ENCODE results near the gene BHLHE23. TPM values are rescaled to one million over a fixed set of nuclear protein-coding genes. Genes with fewer than 3 reads are reported as not detected.

Gene BHLHE23
- total and polyA plus RNA-seq, 5 donors from 2014 or later = not detected

DNA sequence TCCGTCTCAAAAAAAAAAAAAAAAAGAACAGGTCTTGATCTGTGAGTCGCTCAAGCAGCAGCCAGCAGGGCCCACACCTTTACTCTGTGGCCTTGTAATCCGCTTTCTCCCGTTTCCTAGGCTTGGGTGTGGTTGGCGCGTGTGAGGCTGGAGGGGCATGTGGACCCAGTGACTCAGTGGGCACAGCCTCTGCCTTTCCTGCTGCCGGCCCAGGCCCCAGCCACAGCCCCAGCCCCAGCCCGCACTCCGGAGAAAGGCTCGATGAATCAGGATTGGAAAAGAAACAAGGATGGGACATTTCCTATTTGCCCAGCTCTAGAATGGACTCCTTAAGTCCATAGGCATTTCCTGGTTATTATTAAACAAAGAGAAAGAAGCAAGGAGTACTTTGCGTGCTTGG lies 4.3 kb downstream of the BHLHE23 start:
- peaks cover 20% of the 10 kb centered on the region for H3K4me1 ChIP-seq (ENCODE audit: control insufficient read depth, insufficient read depth, low read length, poor library complexity, severe bottlenecking)
- H3K36me3 ChIP-seq (ENCODE audit: control insufficient read depth, insufficient read depth, low read length) = no peaks in the 10 kb centered on the region
- no peaks in the 10 kb centered on the region for H3K9me3 Mint-ChIP-seq
- no peak overlapping the region for H3K4me3 ChIP-seq (ENCODE audit: low read depth, low read length)
- ATAC-seq (ENCODE audit: low read depth in 2 of 2) (no peak), DNase-seq (no peak)
- no peaks in the 10 kb centered on the region for H3K9me3 ChIP-seq (ENCODE audit: control insufficient read depth in 2 of 2, low read length in 2 of 2)
- peaks cover 70% of the 10 kb centered on the region for H3K27me3 Mint-ChIP-seq
- no peak overlapping the region for H3K4me3 Mint-ChIP-seq
- H3K27ac Mint-ChIP-seq = peak overlapping the region in 1 of 3 donors; percentile 89
- H3K27me3 ChIP-seq (ENCODE audit: control insufficient read depth, insufficient read depth, low read length) = peaks cover 16% of the 10 kb centered on the region
- H3K4me1 Mint-ChIP-seq = peaks cover 0 to 13% (median 2%) of the 10 kb centered on the region in 4 donors
- H3K27ac ChIP-seq (ENCODE audit: insufficient read depth, low read length, poor library complexity, severe bottlenecking) = no peak overlapping the region
- no peaks in the 10 kb centered on the region for H3K36me3 Mint-ChIP-seq

DNA sequence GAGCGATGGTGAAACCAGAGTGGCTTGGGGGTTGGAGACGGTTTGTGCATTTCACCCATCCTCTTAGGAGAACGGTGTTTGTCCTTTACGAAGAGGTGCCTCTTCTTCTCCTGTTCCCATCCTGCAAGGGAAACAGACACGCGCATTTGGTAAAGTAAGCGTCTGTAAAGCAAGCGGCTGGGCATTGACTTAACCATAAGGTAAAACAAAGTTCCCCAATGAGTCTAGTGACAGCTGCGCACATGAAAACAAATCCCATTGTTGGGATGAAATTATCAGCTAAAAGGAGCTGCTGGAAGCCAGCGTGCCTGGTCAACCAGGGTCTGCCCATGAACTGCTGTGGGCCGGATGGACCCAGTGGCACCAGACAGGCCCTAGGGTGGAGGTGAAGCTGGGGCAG lies 5.8 kb downstream of the BHLHE23 start:
- Mint-ChIP-seq H3K9me3 (no peaks in the 10 kb centered on the region), H3K4me1 (peaks cover 0 to 13% (median 2%) of the 10 kb centered on the region in 4 donors), H3K27me3 (peaks cover 71% of the 10 kb centered on the region), H3K36me3 (no peaks in the 10 kb centered on the region), H3K27ac (no peak overlapping the region), H3K4me3 (peak overlapping the region in 1 of 4 donors; percentile 84)
- Histone ChIP-seq H3K27ac (ENCODE audit: insufficient read depth, low read length, poor library complexity, severe bottlenecking) (no peak overlapping the region), H3K27me3 (ENCODE audit: control insufficient read depth, insufficient read depth, low read length) (peaks cover 16% of the 10 kb centered on the region), H3K4me3 (ENCODE audit: low read depth, low read length) (no peak overlapping the region), H3K9me3 (ENCODE audit: control insufficient read depth in 2 of 2, low read length in 2 of 2) (no peaks in the 10 kb centered on the region), H3K36me3 (ENCODE audit: control insufficient read depth, insufficient read depth, low read length) (no peaks in the 10 kb centered on the region), H3K4me1 (ENCODE audit: control insufficient read depth, insufficient read depth, low read length, poor library complexity, severe bottlenecking) (peaks cover 10% of the 10 kb centered on the region)
- ATAC-seq (ENCODE audit: low read depth in 2 of 2) (no peak), DNase-seq (no peak)

DNA sequence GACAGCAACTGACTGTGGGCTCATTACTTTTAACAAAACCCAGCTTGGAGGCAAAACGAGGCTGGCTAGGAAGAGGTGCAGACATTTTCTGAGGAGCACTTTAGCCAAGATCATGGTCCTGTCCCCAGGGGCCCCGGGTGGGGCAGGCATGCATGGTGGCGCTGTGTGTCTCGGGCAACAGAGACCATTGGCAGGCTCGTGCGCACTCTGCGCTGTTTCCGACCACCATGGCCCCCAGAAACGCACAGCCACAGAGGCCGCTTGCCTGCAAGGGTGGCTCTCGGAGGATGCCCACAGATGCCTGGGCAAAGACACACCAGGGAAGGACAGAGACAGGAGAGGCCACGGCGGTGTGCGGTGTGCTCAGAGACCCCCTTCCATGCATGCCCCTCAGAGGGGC lies 6.7 kb downstream of the BHLHE23 start:
- H3K4me1 ChIP-seq (ENCODE audit: control insufficient read depth, insufficient read depth, low read length, poor library complexity, severe bottlenecking) = peaks cover 4% of the 10 kb centered on the region
- no peak overlapping the region for H3K4me3 ChIP-seq (ENCODE audit: low read depth, low read length)
- Mint-ChIP-seq H3K4me3 (no peak overlapping the region), H3K27ac (no peak overlapping the region), H3K9me3 (no peaks in the 10 kb centered on the region), H3K4me1 (peaks cover 0 to 7% (median 2%) of the 10 kb centered on the region in 4 donors), H3K27me3 (peaks cover 64% of the 10 kb centered on the region), H3K36me3 (no peaks in the 10 kb centered on the region)
- H3K27ac ChIP-seq (ENCODE audit: insufficient read depth, low read length, poor library complexity, severe bottlenecking) = no peak overlapping the region
- no peaks in the 10 kb centered on the region for H3K9me3 ChIP-seq (ENCODE audit: control insufficient read depth in 2 of 2, low read length in 2 of 2)
- H3K36me3 ChIP-seq (ENCODE audit: control insufficient read depth, insufficient read depth, low read length) = no peaks in the 10 kb centered on the region
- ATAC-seq (ENCODE audit: low read depth in 2 of 2) (no peak), DNase-seq (no peak)
- H3K27me3 ChIP-seq (ENCODE audit: control insufficient read depth, insufficient read depth, low read length) = peaks cover 16% of the 10 kb centered on the region

DNA sequence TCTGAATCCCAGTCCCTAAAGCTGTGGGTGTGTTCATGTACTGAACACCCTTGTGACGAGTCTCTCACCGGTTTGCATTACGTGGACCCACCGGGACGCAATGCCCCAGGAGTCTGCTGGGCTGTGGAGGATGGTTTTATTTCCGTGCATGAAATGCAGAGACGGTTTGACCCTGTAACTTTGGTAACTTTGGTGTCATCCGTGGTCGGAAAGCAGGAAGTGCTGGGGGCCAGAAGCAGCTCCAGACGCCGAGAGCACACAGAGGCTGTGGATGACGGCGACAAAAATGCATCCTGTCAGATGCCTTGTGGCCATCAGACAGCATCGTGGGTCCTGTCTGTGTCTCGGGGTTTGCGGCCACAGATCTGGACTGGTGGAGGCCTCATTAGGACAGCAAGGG lies 7.2 kb downstream of the BHLHE23 start:
- no peak for ATAC-seq (ENCODE audit: low read depth in 2 of 2)
- H3K4me1 ChIP-seq (ENCODE audit: control insufficient read depth, insufficient read depth, low read length, poor library complexity, severe bottlenecking) = no peaks in the 10 kb centered on the region
- H3K4me3 Mint-ChIP-seq = no peak overlapping the region
- no peaks in the 10 kb centered on the region for H3K9me3 ChIP-seq (ENCODE audit: control insufficient read depth in 2 of 2, low read length in 2 of 2)
- H3K27ac ChIP-seq (ENCODE audit: insufficient read depth, low read length, poor library complexity, severe bottlenecking) = no peak overlapping the region
- H3K27me3 Mint-ChIP-seq = peaks cover 61% of the 10 kb centered on the region
- H3K36me3 Mint-ChIP-seq = no peaks in the 10 kb centered on the region
- no peak overlapping the region for H3K4me3 ChIP-seq (ENCODE audit: low read depth, low read length)
- no peaks in the 10 kb centered on the region for H3K9me3 Mint-ChIP-seq
- peaks cover 16% of the 10 kb centered on the region for H3K27me3 ChIP-seq (ENCODE audit: control insufficient read depth, insufficient read depth, low read length)
- no peak for DNase-seq
- no peaks in the 10 kb centered on the region for H3K36me3 ChIP-seq (ENCODE audit: control insufficient read depth, insufficient read depth, low read length)
- no peak overlapping the region for H3K27ac Mint-ChIP-seq
- peaks cover 0 to 5% (median 2%) of the 10 kb centered on the region in 4 donors for H3K4me1 Mint-ChIP-seq

DNA sequence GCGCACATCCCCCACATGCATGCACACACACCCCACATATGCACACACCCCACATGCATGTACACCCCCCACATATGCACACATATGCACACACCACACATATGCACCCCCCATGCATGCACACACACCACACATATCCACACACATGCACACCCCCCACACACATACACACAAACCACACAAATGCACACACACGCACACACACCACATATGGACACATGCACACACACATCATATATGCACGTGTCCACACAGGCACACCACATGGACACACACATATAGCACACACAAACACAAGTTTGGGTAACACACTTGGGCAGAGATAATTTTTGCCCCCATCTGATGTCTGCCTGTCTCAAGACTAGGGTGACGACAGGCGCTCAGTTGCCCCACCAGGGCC lies 8.3 kb downstream of the BHLHE23 start:
- Histone ChIP-seq H3K4me3 (ENCODE audit: low read depth, low read length) (no peak overlapping the region), H3K4me1 (ENCODE audit: control insufficient read depth, insufficient read depth, low read length, poor library complexity, severe bottlenecking) (no peaks in the 10 kb centered on the region), H3K36me3 (ENCODE audit: control insufficient read depth, insufficient read depth, low read length) (no peaks in the 10 kb centered on the region), H3K27me3 (ENCODE audit: control insufficient read depth, insufficient read depth, low read length) (peaks cover 6% of the 10 kb centered on the region), H3K9me3 (ENCODE audit: control insufficient read depth in 2 of 2, low read length in 2 of 2) (no peaks in the 10 kb centered on the region), H3K27ac (ENCODE audit: insufficient read depth, low read length, poor library complexity, severe bottlenecking) (no peak overlapping the region)
- H3K4me3 Mint-ChIP-seq = no peak overlapping the region
- no peaks in the 10 kb centered on the region for H3K9me3 Mint-ChIP-seq
- DNase-seq = no peak
- no peak for ATAC-seq (ENCODE audit: low read depth in 2 of 2)
- peaks cover 50% of the 10 kb centered on the region for H3K27me3 Mint-ChIP-seq
- no peaks in the 10 kb centered on the region for H3K36me3 Mint-ChIP-seq
- no peak overlapping the region for H3K27ac Mint-ChIP-seq
- H3K4me1 Mint-ChIP-seq = no peaks in the 10 kb centered on the region

DNA sequence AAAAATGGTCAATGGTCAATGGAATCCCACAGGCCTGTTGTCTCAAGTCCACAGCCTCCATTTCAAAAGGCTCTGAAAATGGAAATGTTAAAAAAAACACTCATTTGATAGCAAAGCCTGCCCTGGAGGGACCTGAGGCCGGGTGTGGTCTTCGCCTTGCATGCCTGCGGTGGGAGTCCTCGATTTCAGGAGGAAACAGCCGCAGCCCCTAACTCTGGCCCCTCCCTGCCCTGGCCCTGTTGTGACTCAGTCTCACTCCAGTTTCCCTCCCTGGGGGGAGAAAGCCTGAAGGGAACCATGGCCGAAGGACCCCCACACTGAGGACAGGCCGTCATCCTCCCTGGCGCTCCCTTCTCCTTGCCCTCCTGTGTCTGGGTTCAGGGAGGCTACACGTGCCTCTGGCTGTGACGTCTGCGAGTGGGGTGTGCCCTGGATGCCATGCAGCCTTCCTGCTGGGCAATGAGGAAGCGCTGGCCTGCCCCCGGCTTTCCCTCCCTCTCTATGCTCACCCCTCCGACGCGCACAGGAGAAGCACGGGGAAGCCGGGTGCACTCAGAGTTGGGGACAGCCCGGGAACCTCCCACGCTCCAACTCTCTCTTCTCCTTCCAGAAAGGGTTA lies 9.2 kb downstream of the BHLHE23 start:
- Histone ChIP-seq H3K27ac (ENCODE audit: insufficient read depth, low read length, poor library complexity, severe bottlenecking) (no peak overlapping the region), H3K27me3 (ENCODE audit: control insufficient read depth, insufficient read depth, low read length) (peaks cover 2% of the 10 kb centered on the region), H3K4me3 (ENCODE audit: low read depth, low read length) (no peak overlapping the region), H3K4me1 (ENCODE audit: control insufficient read depth, insufficient read depth, low read length, poor library complexity, severe bottlenecking) (no peaks in the 10 kb centered on the region), H3K9me3 (ENCODE audit: control insufficient read depth in 2 of 2, low read length in 2 of 2) (no peaks in the 10 kb centered on the region), H3K36me3 (ENCODE audit: control insufficient read depth, insufficient read depth, low read length) (no peaks in the 10 kb centered on the region)
- DNase-seq (no peak), ATAC-seq (ENCODE audit: low read depth in 2 of 2) (no peak)
- Mint-ChIP-seq H3K36me3 (no peaks in the 10 kb centered on the region), H3K27me3 (peaks cover 41% of the 10 kb centered on the region), H3K4me3 (no peak overlapping the region), H3K4me1 (no peaks in the 10 kb centered on the region), H3K9me3 (no peaks in the 10 kb centered on the region), H3K27ac (no peak overlapping the region)

DNA sequence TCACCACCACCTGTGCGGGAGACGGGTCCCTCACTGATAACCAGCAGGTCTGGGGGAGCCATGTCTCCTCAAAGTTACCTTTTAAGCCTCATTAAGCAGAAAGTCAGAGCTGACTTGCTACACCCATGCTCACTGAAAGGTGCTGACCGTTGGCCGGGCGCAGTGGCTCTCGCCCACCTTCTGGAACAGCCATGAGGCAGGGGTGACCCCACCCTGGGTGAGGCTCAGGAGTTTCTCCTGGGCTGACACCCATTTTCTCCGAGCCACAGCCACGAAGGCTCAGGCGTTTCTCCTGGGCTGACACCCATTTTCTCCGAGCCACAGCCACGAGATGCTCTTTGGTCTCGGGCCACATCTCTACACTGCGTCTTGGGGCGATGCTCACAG lies 10.2 kb downstream of the BHLHE23 start:
- Mint-ChIP-seq H3K36me3 (no peaks in the 10 kb centered on the region), H3K27me3 (peaks cover 34% of the 10 kb centered on the region), H3K4me3 (no peak overlapping the region), H3K4me1 (no peaks in the 10 kb centered on the region), H3K27ac (no peak overlapping the region), H3K9me3 (no peaks in the 10 kb centered on the region)
- H3K4me1 ChIP-seq (ENCODE audit: control insufficient read depth, insufficient read depth, low read length, poor library complexity, severe bottlenecking) = no peaks in the 10 kb centered on the region
- ATAC-seq (ENCODE audit: low read depth in 2 of 2) (no peak), DNase-seq (no peak)
- H3K27me3 ChIP-seq (ENCODE audit: control insufficient read depth, insufficient read depth, low read length) = peaks cover 2% of the 10 kb centered on the region
- no peaks in the 10 kb centered on the region for H3K36me3 ChIP-seq (ENCODE audit: control insufficient read depth, insufficient read depth, low read length)
- no peaks in the 10 kb centered on the region for H3K9me3 ChIP-seq (ENCODE audit: control insufficient read depth in 2 of 2, low read length in 2 of 2)
- H3K27ac ChIP-seq (ENCODE audit: insufficient read depth, low read length, poor library complexity, severe bottlenecking) = no peak overlapping the region
- no peak overlapping the region for H3K4me3 ChIP-seq (ENCODE audit: low read depth, low read length)

DNA sequence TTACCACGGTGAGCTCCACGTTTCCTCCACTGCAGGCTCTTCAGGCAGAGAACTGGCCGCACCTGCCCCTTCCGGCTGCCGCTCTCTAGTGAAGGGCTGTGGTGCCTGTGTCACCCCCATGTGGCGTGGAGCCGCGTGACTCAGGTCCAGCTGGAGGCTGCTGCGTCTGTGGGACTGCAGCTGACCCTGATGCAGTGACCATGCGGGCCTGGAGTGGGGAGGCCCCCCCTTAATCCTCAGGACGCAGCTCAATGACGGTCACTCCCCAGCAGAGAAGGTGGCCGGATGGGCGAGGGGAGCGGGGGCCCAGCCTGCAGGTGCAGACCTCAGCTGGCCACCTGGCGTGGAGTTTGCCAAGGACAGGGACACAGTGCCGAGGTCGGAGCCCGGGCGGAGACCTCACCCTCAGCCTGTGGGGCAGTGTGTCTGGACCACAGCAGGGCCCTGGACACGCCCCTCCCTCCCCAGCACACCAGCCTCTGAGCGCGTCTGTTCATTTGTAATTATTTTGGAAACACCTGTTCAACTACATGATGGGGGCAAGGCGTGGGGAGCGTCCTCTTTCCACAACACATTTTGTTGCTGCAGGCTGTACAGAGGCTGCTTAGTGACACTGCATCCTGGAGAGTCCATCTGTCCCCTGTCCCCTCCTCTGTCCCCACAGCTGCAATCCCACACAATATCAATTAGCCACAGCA lies 10.7 kb downstream of the BHLHE23 start:
- Histone ChIP-seq H3K4me3 (ENCODE audit: low read depth, low read length) (no peak overlapping the region), H3K36me3 (ENCODE audit: control insufficient read depth, insufficient read depth, low read length) (no peaks in the 10 kb centered on the region), H3K27me3 (ENCODE audit: control insufficient read depth, insufficient read depth, low read length) (peaks cover 2% of the 10 kb centered on the region), H3K27ac (ENCODE audit: insufficient read depth, low read length, poor library complexity, severe bottlenecking) (no peak overlapping the region), H3K4me1 (ENCODE audit: control insufficient read depth, insufficient read depth, low read length, poor library complexity, severe bottlenecking) (no peaks in the 10 kb centered on the region), H3K9me3 (ENCODE audit: control insufficient read depth in 2 of 2, low read length in 2 of 2) (no peaks in the 10 kb centered on the region)
- no peak overlapping the region for H3K27ac Mint-ChIP-seq
- peaks cover 29% of the 10 kb centered on the region for H3K27me3 Mint-ChIP-seq
- H3K36me3 Mint-ChIP-seq = no peaks in the 10 kb centered on the region
- no peak for DNase-seq
- no peak overlapping the region for H3K4me3 Mint-ChIP-seq
- no peaks in the 10 kb centered on the region for H3K9me3 Mint-ChIP-seq
- H3K4me1 Mint-ChIP-seq = no peaks in the 10 kb centered on the region
- ATAC-seq (ENCODE audit: low read depth in 2 of 2) = no peak
